IPS-NIHi7 (cell line): Measurements from ENCODE around the gene RNGTT.
"Not testable (repeated sequence)": the region's sequence is repeated elsewhere in the genome, so short reads cannot be mapped to it uniquely, and the experiment has no call there.

Experiments
- DNase-seq: peaks from one replicate; pipeline ENCODE4 v3.0.0; 2012; ENCODE audit warnings: mixed read lengths; ENCODE audit errors: extremely low spot score

RNGTT gene

DNA sequence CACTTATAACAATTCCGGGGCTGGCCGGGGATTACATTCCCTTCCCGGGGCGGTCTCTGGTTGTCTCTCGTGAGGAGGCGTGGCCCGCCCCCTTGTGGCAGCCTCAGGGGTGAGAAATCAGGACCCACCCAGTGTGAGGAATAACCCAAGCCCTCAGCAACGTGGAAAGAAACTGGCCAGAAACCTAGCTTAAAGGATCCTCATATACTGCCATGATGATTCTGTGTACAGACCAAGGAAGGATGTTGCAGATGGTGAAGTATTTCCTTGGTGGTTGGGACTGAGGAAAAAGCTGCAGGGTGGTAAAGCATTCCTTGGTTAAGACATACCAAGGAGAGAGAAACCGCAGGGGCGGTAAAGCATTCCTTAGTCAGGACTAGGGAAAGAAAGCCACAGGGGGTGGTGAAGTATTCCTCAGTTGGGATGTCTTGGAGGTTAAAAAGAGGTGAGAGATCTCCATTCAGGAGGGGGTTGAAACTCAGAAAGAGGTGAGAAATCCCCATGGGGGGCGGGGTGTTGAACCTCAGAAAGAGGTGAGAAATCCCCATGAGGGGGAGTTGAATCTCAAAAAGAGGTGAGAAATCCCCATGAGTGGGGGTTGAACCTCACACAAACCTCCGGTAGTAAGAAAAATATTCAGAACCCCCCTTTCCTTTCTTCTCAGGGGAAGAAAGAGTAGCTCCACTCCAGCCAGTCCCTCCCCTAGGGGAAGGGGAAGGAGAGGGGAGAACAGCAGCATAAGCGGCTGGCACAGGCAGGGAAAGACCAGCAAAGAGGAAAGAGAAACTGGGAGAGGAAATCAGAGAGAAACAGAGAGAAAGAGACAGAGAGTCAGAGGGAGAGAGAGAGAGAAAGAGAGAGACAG is 238.1 kb downstream of the RNGTT start:
- DNase-seq, result peak; percentile 60

DNA sequence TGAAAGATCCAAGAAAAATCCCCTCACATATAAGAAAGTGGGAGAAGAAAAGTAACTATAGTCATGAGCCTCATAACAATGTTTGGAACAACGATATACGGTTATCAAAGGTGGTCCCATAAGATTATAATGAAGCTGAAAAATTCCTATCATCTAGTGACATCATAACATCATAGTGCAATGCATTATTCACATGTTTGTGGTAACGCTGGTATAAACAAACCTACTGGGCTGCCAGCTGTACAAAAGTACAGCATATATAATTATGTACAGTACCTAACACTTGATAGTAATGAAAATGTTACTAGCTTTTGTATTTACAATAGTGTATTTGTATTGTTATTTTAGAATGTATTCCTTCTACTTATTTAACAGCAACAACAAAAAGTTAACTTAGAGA is 240.7 kb downstream of the RNGTT start:
- no peak for DNase-seq

DNA sequence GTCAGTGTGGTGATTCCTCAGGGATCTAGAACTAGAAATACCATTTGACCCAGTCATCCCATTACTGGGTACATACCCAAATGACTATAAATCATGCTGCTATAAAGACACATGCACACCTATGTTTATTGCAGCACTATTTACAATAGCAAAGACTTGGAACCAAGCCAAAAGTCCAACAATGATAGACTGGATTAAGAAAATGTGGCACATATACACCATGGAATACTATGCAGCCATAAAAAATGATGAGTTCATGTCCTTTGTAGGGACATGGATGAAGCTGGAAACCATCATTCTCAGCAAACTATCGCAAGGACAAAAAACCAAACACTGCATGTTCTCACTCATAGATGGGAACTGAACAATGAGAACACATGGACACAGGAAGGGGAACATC is 247.0 kb downstream of the RNGTT start:
- DNase-seq, result not testable (repeated sequence)

DNA sequence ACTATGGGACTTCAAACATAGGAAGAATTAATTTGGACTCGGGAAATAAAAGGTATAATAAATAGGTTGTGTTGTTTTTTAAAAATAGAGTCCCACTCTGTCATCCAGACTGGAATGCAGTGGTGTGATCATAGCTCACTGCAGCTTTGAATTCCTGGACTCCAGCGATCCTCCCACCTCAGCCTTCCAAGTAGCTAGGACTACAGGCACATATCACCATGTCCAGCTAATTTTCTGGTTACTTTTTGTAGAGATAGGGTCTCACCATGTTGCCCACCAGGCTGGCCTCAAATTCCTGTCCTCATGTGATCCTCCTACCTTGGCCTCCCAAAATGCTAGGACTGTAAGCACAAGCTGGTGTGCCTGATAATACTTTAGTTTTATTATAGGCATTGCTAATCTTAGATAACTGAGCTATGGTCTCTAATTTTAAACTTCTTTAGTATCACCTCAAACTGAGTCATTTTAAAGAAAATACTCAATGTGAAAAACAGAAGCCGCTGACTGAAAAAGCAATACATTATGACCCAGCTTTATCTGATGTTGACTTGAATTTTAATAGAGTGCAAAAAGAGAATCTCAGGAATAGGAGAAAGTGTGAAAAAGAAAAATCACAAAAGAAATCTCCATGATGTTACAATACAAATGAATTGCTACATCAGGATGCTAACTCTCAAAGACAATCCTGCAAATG is 251.0 kb downstream of the RNGTT start:
- no peak for DNase-seq

DNA sequence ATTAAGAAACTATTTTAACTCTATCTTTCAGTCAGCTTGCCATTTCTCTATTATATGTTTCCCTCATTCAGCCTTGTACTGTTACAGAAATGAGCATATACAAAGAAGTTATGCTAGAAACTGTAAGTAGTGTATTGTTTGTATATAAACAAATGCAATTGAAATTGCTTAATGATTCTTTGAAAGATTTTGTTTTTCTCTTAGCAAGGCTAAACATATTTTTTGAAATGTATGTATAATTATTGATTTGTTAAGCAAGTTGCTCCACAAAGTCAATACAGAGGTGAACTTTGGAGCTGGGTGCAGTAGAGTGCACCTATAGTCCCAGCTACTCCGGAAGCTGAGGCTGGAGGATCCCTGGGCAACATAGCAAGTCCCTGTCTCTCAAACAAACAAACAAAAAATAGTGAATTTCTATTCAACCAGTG is 253.6 kb downstream of the RNGTT start:
- DNase-seq, result no peak

DNA sequence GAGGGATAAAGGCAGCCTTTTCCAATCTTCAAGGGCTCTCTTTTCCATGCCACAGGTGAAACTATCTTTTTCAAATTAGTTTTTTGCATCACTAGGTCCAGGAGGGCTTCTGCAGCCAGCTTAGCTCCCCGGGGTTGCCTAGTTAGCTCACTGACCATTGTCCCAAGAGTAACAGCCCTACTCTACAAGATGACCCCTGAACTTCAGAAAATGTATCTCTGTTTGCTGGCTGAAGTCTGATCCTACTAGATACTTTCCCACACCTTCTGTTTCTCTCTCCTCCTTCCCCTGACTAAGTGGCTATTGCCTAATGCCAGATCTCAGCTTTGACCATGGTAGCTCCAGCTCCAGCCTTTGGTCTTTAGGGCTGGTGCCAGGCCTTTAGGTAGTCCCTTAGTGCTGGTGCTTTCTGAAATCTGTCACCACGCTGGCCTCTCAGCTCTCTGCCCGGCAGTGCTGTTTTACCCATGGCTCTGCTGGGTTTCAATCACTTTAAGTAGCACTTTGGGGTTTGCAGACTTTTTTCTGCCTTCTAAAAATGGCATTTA is 255.1 kb downstream of the RNGTT start:
- DNase-seq, result no peak

DNA sequence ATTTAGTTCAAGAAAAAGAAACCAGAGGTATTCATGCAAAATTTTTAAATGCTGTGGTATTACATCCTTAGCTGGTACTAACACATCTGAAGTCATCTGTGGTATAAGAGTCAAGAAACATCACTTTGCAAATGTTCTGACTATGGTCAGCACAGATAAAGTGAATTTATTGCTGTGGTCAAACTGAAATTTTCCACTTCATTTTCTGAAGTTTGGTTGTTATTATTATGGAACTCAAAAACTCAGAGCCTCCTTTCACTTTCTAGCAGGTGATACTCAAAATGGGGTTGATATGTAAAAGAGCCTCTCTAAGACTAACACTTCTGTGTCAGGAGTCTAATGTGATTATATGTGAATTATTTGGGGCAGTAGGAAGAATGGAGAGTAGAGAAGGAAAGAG is 257.8 kb downstream of the RNGTT start:
- no peak for DNase-seq

DNA sequence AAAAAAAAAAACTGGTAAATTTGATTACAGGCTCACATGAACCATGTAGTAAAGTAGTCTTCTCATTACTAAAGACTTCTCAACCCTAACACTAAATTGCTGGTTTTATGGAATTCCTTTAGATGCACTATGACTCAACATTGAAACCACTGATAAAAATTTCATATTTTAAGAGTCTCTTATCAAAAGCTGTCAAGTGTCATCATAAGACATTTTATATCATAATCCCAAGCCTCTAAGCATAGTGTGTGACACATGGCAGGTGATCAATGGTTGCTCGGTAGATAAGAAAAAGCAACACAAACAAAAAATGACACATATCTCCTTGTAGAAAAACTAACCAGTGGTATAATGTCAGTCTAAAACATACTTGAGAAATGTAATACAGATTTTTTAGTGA is 258.4 kb downstream of the RNGTT start:
- no peak for DNase-seq

DNA sequence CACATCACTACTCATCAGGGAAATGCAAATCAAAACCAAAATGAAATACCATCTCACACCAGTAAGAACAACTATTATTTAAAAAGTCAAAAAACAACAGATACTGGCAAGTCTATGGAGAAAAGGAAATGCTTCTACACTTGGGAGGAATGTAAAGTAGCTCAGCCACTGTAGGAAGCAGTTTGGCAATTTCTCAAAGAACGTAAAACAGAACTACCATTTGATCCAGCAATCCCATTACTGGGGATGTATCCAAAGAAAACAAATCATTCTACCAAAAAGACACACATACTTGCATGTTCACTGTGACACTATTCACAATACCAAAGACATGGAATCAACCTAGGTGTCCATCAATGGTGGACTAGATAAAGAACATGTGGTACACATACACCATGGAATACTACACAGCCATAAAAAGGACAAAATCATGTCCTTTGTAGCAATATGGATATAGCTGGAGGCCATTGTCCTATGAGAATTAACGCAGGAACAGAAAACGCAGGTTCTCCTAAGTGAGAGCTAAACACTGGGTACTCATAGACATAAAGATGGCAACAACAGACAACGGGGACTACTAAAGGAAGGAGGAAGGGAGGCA is 260.4 kb downstream of the RNGTT start:
- DNase-seq, result no peak

DNA sequence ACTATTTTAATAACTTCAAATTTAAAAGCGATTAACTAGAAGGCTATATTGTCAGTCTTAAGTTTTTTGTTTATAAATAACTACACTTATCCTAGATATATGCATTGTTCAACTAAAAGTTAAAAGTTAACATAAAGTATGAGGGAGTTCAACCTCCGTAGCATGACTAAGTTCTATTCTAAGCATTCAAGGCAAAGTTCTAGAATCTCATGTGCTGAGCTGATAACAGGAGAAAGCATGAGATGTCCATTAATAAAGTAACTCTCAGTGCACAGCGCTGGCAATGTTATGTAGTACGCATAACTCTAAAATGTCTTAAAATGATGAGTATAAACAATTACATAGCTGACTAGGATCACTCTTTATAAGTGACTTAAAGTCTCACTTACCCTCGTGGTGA is 264.8 kb downstream of the RNGTT start:
- DNase-seq, result no peak

DNA sequence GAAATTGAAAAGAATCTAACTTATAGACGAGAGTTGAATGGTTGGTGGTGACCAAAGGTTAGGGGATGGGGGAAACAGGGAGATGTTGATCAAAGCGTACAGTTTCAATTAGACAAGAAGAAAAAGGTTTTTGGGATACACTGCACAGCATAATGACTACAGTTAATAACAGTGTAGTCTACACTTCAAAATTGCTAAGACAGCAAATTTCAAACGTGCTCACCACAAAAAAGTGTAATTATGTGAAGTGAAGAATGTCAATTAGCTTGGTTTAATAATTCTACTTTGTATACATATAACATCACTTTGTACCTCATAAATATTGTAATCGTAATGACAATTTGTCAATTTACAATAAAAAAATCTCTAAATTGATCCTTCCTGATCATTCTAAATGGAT is 267.5 kb downstream of the RNGTT start:
- DNase-seq, result no peak

DNA sequence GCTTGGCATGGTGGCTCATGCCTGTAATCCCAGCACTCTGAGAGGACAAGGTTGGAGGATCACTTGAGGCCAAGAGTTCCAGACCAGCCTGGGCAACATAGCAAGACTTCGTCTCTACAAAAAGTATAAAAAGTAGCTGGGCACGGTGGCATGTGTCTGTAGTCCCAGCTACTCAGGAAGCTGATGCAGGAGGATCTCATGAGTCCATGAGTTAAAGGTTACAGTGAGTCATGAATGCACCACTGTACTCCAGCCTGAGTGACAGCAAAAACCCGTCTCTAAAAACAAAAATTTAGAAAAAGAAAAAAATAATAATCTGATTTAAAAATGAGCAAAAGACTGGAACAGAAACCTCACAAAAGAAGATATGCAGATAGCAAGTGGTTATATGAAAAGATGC is 279.7 kb downstream of the RNGTT start:
- no peak for DNase-seq

DNA sequence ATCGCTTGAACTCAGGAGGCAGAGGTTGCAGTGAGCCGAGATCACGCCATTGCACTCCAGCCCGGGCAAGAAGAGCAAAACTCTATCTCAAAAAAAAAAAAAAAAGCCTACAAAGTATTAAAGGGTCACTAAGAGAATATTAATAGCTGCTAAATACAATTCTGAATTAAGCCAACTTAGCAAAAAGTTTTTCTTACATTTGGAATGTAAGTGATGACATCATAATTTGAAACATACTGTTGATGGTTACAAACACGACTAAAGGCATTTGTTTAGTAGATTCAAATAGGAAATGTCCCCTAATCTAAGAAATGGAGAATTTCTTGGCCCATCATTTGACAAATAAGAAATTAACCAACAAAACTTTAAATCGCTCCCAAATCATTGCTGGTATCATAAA is 282.8 kb downstream of the RNGTT start:
- no peak for DNase-seq

DNA sequence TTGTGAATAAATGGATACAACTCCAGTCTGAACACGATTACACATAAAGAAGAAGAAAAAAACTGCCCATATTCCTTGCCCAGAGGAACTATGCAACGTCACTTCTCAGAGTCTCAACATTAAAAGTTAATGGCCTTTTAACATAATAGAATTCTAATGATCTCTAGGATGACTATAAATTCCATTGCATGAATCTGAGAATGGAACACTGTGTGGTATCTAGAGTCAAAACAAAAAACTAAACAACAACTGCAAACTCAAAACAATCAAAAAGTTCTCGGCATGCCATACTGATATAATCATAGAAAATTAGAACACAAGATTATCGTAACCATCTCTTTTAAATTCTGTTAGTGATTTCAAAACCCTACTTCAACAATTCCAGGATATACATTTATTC is 283.6 kb downstream of the RNGTT start:
- DNase-seq, result no peak

DNA sequence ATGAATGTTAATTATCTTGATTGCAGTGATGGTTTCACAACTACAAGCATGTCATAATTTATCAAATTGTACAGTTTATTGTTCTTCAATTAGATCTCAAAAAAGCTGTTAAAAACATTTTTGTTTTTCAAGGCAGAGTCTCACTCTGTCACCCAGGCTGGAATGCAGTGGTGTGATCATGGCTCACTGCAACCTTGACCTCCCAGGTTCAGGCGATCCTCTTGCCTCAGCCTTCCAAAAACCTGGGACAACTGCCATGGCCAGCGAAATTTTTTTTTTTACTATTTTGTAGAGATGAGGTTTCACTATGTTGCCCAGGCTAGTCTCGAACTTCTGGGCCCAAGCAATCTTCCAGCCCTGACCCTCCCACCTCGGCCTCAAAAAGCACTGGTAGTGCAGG is 286.1 kb downstream of the RNGTT start:
- DNase-seq, result no peak

DNA sequence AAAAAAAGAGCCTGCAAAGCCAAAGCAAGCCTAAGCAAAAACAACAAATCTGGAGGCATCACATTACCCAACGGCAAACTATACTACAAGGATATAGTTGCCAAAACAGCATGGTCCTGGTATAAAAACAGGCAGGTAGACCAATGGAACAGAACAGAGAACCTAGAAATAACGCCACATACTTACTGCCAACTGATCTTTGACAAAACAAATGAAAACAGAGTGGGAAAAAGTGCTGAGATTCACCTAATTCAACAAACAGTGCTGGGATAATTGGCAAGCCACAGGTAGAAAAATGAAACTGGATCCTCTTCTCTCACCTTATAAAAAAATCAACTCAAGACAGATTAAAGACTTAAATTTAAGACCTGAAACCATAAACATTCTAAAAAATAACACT is 291.8 kb downstream of the RNGTT start:
- DNase-seq, result no peak

DNA sequence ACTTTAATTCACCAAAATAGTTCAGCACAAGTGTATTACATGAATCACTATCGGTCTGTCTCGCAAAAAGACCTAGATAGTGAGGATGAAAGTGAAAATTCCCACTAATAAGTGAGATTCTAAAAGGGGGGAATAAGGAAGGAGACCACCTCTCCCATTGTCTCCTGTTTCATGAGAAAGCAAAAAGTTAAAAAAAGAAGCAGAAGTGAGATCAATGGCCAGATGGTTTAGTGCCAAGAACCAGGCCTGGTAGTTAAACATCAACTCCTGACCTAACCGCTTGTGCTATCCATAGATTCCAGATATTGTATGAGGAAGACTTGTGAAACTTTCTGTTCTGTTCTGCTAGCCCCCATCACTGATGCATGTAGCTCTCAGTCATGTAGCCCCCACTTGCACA is 293.0 kb downstream of the RNGTT start:
- no peak for DNase-seq

DNA sequence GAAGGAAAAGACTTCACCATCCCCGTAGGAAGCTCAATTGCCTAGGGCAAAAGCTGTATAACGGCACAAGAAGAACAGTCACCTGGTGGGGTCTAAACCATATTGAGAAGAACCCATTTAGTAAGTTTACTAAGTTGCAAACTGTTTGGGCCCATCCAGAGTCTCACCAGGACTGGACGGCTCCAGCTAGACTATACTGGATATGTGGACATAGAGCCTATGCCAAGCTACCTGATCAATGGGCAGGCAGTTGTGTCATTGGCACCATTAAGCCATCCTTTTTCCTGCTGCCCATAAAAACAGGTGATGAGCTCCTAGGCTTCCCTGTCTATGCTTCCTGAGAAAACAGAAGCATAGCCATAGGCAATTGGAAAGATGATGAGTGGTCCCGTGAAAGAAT is 293.9 kb downstream of the RNGTT start:
- DNase-seq, result no peak

DNA sequence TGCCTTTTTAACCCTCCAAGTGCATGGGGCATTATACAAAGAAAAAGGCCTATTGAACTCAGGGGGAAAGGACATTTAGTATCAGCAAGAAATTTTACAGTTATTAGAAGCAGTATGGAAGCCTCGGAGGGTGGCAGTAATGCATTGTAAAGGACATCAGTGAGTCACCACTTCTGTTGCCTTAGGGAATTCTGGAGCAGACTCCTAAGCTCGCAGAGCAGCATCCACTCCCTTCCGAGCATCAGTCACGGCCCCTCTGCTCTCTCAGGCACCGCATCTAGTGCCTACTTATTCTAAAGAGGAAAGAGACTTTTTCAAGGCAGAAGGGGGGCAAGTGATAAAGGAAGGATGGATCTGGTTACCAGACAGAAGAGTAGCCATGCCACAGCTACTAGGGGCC is 296.5 kb downstream of the RNGTT start:
- peak; percentile 23 for DNase-seq

DNA sequence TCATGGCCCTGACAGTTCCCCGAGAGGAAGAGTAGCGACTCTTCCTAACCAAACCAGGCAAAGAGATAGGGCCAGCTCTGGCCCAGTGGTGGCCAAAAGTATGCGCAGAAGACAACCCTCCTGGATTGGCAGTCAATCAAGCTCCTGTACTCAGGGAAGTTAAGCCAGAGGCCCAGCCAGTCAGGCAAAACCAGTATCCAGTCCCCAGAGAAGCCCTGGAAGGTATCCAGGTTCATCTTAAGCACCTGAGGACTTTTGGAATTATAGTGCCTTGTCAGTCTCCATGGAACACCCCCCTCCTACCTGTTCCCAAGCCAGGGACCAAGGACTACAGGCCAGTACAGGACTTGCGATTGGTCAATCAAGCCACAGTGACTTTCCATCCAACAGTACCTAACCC is 298.3 kb downstream of the RNGTT start:
- DNase-seq, result no peak

DNA sequence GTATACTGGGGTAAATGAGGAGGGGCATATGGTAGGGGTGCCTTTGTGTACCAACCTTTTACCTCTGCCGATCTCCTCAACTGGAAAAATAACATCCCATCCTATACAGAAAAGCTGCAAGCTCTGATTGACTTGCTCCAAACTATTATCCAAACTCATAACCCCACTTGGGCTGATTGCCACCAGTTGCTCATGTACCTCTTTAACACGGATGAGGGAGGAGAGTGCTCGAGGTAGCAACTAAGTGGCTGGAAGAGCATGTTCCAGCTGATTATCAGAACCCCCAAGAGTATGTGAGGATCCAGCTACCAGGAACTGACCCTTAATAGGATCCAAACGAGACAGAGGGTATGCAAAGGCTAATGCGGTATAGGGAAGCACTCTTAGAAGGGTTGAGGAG is 299.6 kb downstream of the RNGTT start:
- DNase-seq, result no peak

DNA sequence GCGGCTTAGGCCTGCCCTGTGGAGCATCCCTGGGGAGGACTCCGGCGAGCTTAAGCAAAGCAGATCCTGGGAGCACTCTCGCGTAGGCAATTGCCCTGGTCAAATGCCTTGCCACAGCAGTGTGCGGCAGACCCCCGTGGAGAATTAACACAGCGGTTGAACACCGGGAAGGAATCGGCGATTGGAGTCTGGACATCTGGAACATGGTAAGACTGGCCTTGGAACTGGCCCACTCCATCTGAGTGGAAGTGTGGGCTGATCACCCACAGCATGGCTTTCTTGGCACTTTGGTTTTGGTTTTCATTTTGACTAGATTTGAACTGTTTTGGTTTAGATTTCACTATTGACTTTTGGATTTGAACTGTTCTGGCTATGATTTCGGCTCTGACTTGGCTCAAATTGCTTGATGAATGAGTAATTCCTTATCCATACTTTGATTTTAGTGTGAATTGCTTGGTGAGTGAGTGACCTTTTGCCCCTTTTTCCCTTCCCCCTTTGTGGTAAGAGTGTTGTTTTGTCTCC is 300.7 kb downstream of the RNGTT start:
- DNase-seq, result no peak
